GM10266 (cell line): ENCODE measurements around the gene MYOF.
"Not testable (repeated sequence)": the region's sequence is repeated elsewhere in the genome, so short reads cannot be mapped to it uniquely, and the experiment has no call there.

Source experiments
- DNase-seq: peaks from one replicate; pipeline ENCODE4 v3.0.0; 2012; ENCODE audit errors: extremely low spot score
- CTCF ChIP-seq: IDR thresholded peaks from 2 replicates; pipeline ENCODE4 v1.5.1; 2012; ENCODE audit warnings: mild to moderate bottlenecking, low read depth; ENCODE audit not compliant: control insufficient read depth, insufficient read depth; ENCODE audit errors: missing control alignments

Gene MYOF

GRCh38 chr10:93469454-93469853, 12.7 kb downstream of the MYOF start:
- TF ChIP-seq CTCF, result no peak
- no peak for DNase-seq

GRCh38 chr10:93468461-93469213, 13.5 kb downstream of the MYOF start:
- no peak for DNase-seq
- TF ChIP-seq CTCF, result no peak

- DNase-seq, result not testable (repeated sequence)
These were observed 14.5 kb downstream of the MYOF start for GRCh38 chr10:93467635-93468034.

- TF ChIP-seq CTCF, result no peak
- DNase-seq, result no peak
These were observed 16.1 kb downstream of the MYOF start for GRCh38 chr10:93465806-93466675.

- DNase-seq, result no peak
- no peak for TF ChIP-seq CTCF
These were observed 17.3 kb downstream of the MYOF start for GRCh38 chr10:93464776-93465388.

GRCh38 chr10:93463723-93464476, 18.2 kb downstream of the MYOF start:
- no peak for TF ChIP-seq CTCF
- DNase-seq, result no peak

GRCh38 chr10:93462881-93463280, 19.3 kb downstream of the MYOF start:
- TF ChIP-seq CTCF, result no peak
- no peak for DNase-seq
